ENCODE data around the gene PHF12.

Gene PHF12

GRCh38 chr17:28961391-28961790, 10.1 kb upstream of the PHF12 start:
- 83 to 84% methylated on average over 5 to 7 of the region's 7 CpGs for WGBS, 2 experiments (ENCODE audit: insufficient coverage in 2 of 2)
- Histone ChIP-seq H3K9me3 (ENCODE audit: control insufficient read depth, low read length) (no peaks in the 10 kb centered on the region), H3K27ac (ENCODE audit: low read depth, low read length, severe bottlenecking) (no peak overlapping the region), H3K4me3 (ENCODE audit: extremely low read depth, insufficient read depth, low read length, poor library complexity, severe bottlenecking) (no peak overlapping the region), H3K36me3 (ENCODE audit: control insufficient read depth, insufficient read depth, low read length) (no peaks in the 10 kb centered on the region), H3K4me1 (ENCODE audit: control insufficient read depth, insufficient read depth, low read length, poor library complexity, severe bottlenecking) (peaks cover 7% of the 10 kb centered on the region)

GRCh38 chr17:28960256-28961061, 9.1 kb upstream of the PHF12 start:
- H3K4me3 ChIP-seq (ENCODE audit: extremely low read depth, insufficient read depth, low read length, poor library complexity, severe bottlenecking) = no peak overlapping the region
- 94 to 96% methylated on average over 16 of the region's 18 CpGs for WGBS, 2 experiments (ENCODE audit: insufficient coverage in 2 of 2)
- no peaks in the 10 kb centered on the region for H3K9me3 ChIP-seq (ENCODE audit: control insufficient read depth, low read length)
- H3K4me1 ChIP-seq (ENCODE audit: control insufficient read depth, insufficient read depth, low read length, poor library complexity, severe bottlenecking) = peaks cover 7% of the 10 kb centered on the region
- H3K27ac ChIP-seq (ENCODE audit: low read depth, low read length, severe bottlenecking) = no peak overlapping the region
- H3K36me3 ChIP-seq (ENCODE audit: control insufficient read depth, insufficient read depth, low read length) = no peaks in the 10 kb centered on the region

GRCh38 chr17:28959471-28959871, 8.2 kb upstream of the PHF12 start:
- no peak overlapping the region for H3K27ac ChIP-seq (ENCODE audit: low read depth, low read length, severe bottlenecking)
- no peaks in the 10 kb centered on the region for H3K9me3 ChIP-seq (ENCODE audit: control insufficient read depth, low read length)
- peaks cover 4% of the 10 kb centered on the region for H3K4me1 ChIP-seq (ENCODE audit: control insufficient read depth, insufficient read depth, low read length, poor library complexity, severe bottlenecking)
- H3K36me3 ChIP-seq (ENCODE audit: control insufficient read depth, insufficient read depth, low read length) = no peaks in the 10 kb centered on the region
- H3K4me3 ChIP-seq (ENCODE audit: extremely low read depth, insufficient read depth, low read length, poor library complexity, severe bottlenecking) = no peak overlapping the region
- 90 to 91% methylated on average over 9 of the region's 9 CpGs for WGBS, 2 experiments (ENCODE audit: insufficient coverage in 2 of 2)

GRCh38 chr17:28958820-28959455, 7.6 kb upstream of the PHF12 start:
- H3K9me3 ChIP-seq (ENCODE audit: control insufficient read depth, low read length) = no peaks in the 10 kb centered on the region
- 94% methylated on average over 10 to 18 of the region's 18 CpGs for WGBS, 2 experiments (ENCODE audit: insufficient coverage in 2 of 2)
- no peaks in the 10 kb centered on the region for H3K36me3 ChIP-seq (ENCODE audit: control insufficient read depth, insufficient read depth, low read length)
- no peaks in the 10 kb centered on the region for H3K4me1 ChIP-seq (ENCODE audit: control insufficient read depth, insufficient read depth, low read length, poor library complexity, severe bottlenecking)
- no peak overlapping the region for H3K27ac ChIP-seq (ENCODE audit: low read depth, low read length, severe bottlenecking)
- no peak overlapping the region for H3K4me3 ChIP-seq (ENCODE audit: extremely low read depth, insufficient read depth, low read length, poor library complexity, severe bottlenecking)

- WGBS, 2 experiments (ENCODE audit: insufficient coverage in 2 of 2) = 87 to 92% methylated on average over 6 to 7 of the region's 7 CpGs
- H3K36me3 ChIP-seq (ENCODE audit: control insufficient read depth, insufficient read depth, low read length) = no peaks in the 10 kb centered on the region
- no peak overlapping the region for H3K27ac ChIP-seq (ENCODE audit: low read depth, low read length, severe bottlenecking)
- H3K9me3 ChIP-seq (ENCODE audit: control insufficient read depth, low read length) = no peaks in the 10 kb centered on the region
- H3K4me3 ChIP-seq (ENCODE audit: extremely low read depth, insufficient read depth, low read length, poor library complexity, severe bottlenecking) = no peak overlapping the region
- H3K4me1 ChIP-seq (ENCODE audit: control insufficient read depth, insufficient read depth, low read length, poor library complexity, severe bottlenecking) = no peaks in the 10 kb centered on the region
These were observed 6.7 kb upstream of the PHF12 start for GRCh38 chr17:28957992-28958355.

GRCh38 chr17:28957277-28957991, 6.1 kb upstream of the PHF12 start:
- no peak overlapping the region for H3K4me3 ChIP-seq (ENCODE audit: extremely low read depth, insufficient read depth, low read length, poor library complexity, severe bottlenecking)
- H3K27ac ChIP-seq (ENCODE audit: low read depth, low read length, severe bottlenecking) = no peak overlapping the region
- no peaks in the 10 kb centered on the region for H3K36me3 ChIP-seq (ENCODE audit: control insufficient read depth, insufficient read depth, low read length)
- WGBS, 2 experiments (ENCODE audit: insufficient coverage in 2 of 2) = 86 to 96% methylated on average over 6 to 11 of the region's 13 CpGs
- H3K9me3 ChIP-seq (ENCODE audit: control insufficient read depth, low read length) = no peaks in the 10 kb centered on the region
- no peaks in the 10 kb centered on the region for H3K4me1 ChIP-seq (ENCODE audit: control insufficient read depth, insufficient read depth, low read length, poor library complexity, severe bottlenecking)

- no peaks in the 10 kb centered on the region for H3K9me3 ChIP-seq (ENCODE audit: control insufficient read depth, low read length)
- 92 to 94% methylated on average over 3 of the region's 3 CpGs for WGBS, 2 experiments (ENCODE audit: insufficient coverage in 2 of 2)
- H3K4me3 ChIP-seq (ENCODE audit: extremely low read depth, insufficient read depth, low read length, poor library complexity, severe bottlenecking) = no peak overlapping the region
- no peaks in the 10 kb centered on the region for H3K36me3 ChIP-seq (ENCODE audit: control insufficient read depth, insufficient read depth, low read length)
- H3K4me1 ChIP-seq (ENCODE audit: control insufficient read depth, insufficient read depth, low read length, poor library complexity, severe bottlenecking) = no peaks in the 10 kb centered on the region
- no peak overlapping the region for H3K27ac ChIP-seq (ENCODE audit: low read depth, low read length, severe bottlenecking)
These were observed 5.5 kb upstream of the PHF12 start for GRCh38 chr17:28956861-28957260.

- Histone ChIP-seq H3K4me1 (ENCODE audit: control insufficient read depth, insufficient read depth, low read length, poor library complexity, severe bottlenecking) (no peaks in the 10 kb centered on the region), H3K4me3 (ENCODE audit: extremely low read depth, insufficient read depth, low read length, poor library complexity, severe bottlenecking) (no peak overlapping the region), H3K9me3 (ENCODE audit: control insufficient read depth, low read length) (no peaks in the 10 kb centered on the region), H3K27ac (ENCODE audit: low read depth, low read length, severe bottlenecking) (no peak overlapping the region), H3K36me3 (ENCODE audit: control insufficient read depth, insufficient read depth, low read length) (no peaks in the 10 kb centered on the region)
- 62% methylated on average over 6 of the region's 7 CpGs; no CpG with 5 or more reads in 1 of the 2 experiments for WGBS, 2 experiments (ENCODE audit: insufficient coverage in 2 of 2)
These were observed 4.8 kb upstream of the PHF12 start for GRCh38 chr17:28956112-28956511.

GRCh38 chr17:28955408-28955807, 4.1 kb upstream of the PHF12 start:
- WGBS, 2 experiments (ENCODE audit: insufficient coverage in 2 of 2) = 89 to 95% methylated on average over 3 of the region's 5 CpGs
- Histone ChIP-seq H3K36me3 (ENCODE audit: control insufficient read depth, insufficient read depth, low read length) (no peaks in the 10 kb centered on the region), H3K4me1 (ENCODE audit: control insufficient read depth, insufficient read depth, low read length, poor library complexity, severe bottlenecking) (no peaks in the 10 kb centered on the region), H3K27ac (ENCODE audit: low read depth, low read length, severe bottlenecking) (no peak overlapping the region), H3K4me3 (ENCODE audit: extremely low read depth, insufficient read depth, low read length, poor library complexity, severe bottlenecking) (no peak overlapping the region), H3K9me3 (ENCODE audit: control insufficient read depth, low read length) (no peaks in the 10 kb centered on the region)

GRCh38 chr17:28954886-28955285, 3.6 kb upstream of the PHF12 start:
- Histone ChIP-seq H3K4me1 (ENCODE audit: control insufficient read depth, insufficient read depth, low read length, poor library complexity, severe bottlenecking) (no peaks in the 10 kb centered on the region), H3K36me3 (ENCODE audit: control insufficient read depth, insufficient read depth, low read length) (no peaks in the 10 kb centered on the region), H3K4me3 (ENCODE audit: extremely low read depth, insufficient read depth, low read length, poor library complexity, severe bottlenecking) (no peak overlapping the region), H3K9me3 (ENCODE audit: control insufficient read depth, low read length) (no peaks in the 10 kb centered on the region), H3K27ac (ENCODE audit: low read depth, low read length, severe bottlenecking) (no peak overlapping the region)
- 92 to 100% methylated on average over 1 of the region's 2 CpGs for WGBS, 2 experiments (ENCODE audit: insufficient coverage in 2 of 2)

All from mesodermal cell (in vitro differentiated cells).